ENCODE results near the gene ELK3.

DNA sequence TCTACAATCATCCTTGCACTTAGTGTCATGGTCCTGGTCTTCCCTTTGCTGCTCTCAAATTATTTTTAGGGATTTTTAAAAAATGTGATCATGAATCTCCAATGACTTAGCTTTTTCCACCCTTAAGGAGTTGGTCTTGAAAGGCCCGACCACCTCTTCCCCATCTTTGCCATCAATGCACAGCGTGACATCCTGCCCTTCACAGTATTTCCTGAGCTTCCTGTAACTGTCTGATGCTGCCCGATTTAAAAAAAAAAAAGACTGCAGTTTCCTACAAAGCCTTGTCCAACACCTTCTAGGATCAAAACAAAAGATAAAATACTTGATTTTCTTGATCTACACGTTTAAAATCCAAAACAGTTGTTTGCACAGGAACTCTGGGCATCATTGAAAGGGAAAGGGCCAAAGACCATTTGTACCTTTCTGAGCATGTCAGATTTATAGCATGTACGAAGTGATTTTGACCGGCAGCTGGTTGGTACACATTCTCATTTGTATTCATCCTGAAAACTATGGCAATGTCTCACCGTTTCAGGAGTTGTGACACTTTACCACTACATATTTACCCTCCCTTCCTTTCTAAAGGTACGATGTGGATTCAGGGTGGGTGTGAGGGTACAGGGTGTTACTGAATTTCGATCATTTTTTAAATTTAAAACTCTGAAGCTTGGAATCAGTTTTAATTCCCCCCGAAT is 7.4 kb upstream of the ELK3 start:
- TF ChIP-seq POLR2AphosphoS5 (IDR thresholded peaks at IDR 0.05; ENCODE audit: low read depth, low read length) (no peak), POLR2A (IDR thresholded peaks at IDR 0.05; ENCODE audit: low read depth, low read length) (no peak), TAF1 (IDR thresholded peaks at IDR 0.05; ENCODE audit: borderline replicate concordance, low read depth, low read length) (no peak)
